Endothelial cell of hepatic sinusoid (primary cell): ENCODE results near the gene PLA2G2E.
"Not testable (repeated sequence)": the region's sequence is repeated elsewhere in the genome, so short reads cannot be mapped to it uniquely, and the experiment has no call there.

Experiments
- in situ Hi-C: cut with HindIII; loops from 2 replicates; pipeline ENCODE4 v1.10.0; 2017; ENCODE audit warnings: low sequenced_read_pairs

Gene PLA2G2E

DNA sequence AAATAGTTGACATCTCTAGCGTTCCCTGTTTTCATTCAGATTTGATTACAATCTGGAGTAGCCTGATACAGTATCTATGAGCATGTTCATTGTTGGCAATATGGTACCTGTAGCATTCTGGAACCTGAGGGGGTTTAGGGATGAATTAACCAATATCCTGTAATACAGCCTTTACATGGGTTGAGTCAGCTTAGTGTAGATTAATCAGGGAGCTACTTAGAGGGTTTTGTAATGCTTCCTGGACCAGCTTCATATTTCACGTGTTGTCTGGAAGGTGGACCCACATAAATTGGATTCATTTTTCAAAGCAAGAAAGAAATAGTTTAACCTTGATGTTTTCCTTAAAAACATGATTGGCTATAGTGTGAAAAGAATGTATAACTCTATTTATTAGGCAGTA, 37.6 kb downstream of the PLA2G2E start:
- in situ Hi-C loops = no loop called here

GRCh38 chr1:19884312-19884711, 39.1 kb downstream of the PLA2G2E start:
- in situ Hi-C loops = no loop called here

DNA sequence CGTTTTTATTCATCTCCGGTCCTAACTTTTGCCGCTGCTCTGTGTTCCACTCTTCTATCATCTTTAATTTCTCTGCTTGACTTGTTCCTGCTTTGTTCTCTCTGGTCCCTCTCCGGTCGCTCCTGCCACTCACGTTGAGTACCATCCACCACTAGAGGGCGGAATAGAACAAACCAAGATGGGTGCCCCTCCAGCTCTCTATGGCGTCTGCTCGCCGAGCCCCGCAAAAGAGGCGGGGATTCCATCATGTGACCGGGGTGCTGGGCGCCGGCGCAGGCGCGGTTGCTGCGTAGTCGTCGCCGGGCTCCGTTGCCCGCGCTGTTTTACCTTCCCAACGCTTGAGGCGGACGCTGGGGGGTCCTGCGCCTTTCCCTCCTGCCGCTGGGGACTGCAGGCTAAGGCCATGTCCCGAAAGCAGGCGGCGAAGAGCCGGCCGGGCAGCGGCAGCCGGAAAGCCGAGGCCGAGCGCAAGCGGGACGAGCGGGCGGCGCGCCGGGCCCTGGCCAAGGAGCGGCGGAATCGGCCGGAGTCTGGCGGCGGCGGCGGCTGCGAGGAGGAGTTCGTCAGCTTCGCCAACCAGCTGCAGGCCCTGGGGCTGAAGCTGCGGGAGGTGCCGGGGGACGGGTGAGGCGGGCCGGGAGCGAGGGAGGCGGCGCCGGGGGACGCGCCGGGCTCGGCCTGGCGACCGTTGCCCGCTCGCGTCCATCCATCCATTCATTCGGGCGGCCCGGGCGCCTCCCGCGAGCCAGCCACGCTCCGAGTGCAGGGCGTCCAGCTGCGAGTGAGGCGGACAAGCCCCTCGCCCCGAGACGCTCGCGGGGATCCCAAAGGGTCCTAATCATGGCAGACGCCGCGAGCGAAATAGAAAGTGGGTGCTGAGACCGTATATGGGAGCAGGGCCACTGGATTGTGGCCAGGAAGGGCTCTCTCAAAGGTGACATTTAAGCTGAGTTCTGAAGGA, 41.0 kb downstream of the PLA2G2E start, which contains the start of gene OTUD3:
Gene OTUD3 (plus strand): TSS at position 285 of the 961 bp plus-strand sequence. CDS start 119 bp downstream, at position 404.
- in situ Hi-C loops = no loop called here

DNA sequence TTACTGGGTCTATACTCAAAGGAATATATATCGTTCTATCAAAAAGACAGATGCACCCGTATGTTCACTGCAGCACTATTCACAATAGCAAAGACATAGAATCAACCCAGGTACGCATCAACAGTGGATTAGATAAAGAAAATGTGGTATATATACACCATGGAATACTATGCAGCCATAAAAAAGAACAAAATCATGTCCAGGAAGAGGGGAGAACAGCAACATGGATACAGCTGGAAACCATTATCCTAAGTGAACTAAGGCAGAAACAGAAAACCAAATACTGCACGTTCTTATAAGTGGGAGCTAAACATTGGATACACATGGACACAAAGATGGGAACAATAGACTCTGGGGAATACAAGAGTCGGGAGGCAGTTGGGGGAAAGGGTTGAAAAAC, 42.6 kb downstream of the PLA2G2E start:
- in situ Hi-C loops = not testable (repeated sequence)

DNA sequence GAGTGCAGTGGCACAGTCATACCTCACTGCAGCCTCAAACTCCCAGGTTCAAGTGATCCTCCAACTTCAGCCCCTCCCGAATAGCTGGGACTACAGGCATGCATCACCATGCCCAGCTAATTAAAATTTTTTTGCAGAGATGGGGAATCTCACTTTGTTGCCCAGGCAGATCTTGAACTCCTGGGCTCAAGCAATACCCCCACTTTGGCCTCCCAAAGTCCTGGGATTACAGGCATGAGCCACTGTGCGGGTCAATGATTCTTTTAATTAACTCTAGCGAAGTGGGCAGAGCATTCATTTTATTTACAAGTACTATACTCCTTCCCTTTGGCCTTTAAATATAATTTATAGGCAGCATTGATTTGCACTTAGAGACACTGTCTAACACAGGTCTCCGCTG, 43.8 kb downstream of the PLA2G2E start:
- in situ Hi-C loops = no loop called here

GRCh38 chr1:19879227-19879626, 44.2 kb downstream of the PLA2G2E start:
- in situ Hi-C loops = no loop called here

- in situ Hi-C loops = no loop called here
These were observed 44.8 kb downstream of the PLA2G2E start for GRCh38 chr1:19878637-19878985.

DNA sequence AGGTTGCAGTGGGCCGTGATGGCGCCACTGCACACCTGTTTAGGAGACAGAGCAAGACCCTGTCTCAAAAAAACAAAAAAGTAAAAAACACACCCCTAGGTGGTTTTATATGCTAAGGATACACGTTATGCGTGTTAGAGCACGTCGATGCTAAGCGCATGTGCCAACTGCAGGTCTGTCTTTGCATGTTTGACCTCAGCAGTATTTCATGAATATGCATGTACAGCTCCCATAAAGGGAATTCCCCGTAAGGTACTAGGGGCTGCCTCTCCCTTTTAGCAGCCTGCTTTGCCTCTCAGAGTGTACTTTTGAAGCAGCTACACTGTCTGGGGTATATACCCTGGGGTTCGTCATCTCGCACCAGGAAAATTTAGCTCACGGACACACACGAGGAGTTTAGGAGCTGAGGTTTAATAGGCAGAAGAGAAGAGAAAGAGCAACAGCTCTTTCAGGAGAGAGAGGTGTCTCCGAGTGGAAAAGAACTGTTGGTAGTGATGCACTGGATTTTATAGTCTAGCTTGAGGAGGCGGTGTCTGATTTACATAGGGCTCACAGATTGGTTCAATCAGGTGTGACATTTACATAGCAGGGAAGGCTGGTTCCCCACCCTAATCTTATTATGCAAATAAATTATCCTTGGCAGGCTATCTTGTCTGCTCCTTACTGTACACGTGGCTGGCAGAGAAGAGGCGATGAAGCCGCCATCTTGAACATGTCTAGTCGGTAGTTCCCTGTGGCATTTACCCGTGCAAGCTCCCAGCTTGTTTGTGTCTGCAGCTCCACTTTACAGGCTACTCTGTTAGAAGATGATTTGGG, 45.4 kb downstream of the PLA2G2E start:
- in situ Hi-C loops = no loop called here

GRCh38 chr1:19877181-19877750, 46.2 kb downstream of the PLA2G2E start:
- in situ Hi-C loops = no loop called here

- in situ Hi-C loops = no loop called here
These were observed 51.2 kb downstream of the PLA2G2E start for GRCh38 chr1:19872190-19872589.
